OCI-LY7 (cell line): Measurements from ENCODE around the gene RBM38. TPM values are rescaled to one million over a fixed set of nuclear protein-coding genes. Genes with fewer than 3 reads are reported as not detected.

Experiments
- BruUV-seq: library from RNA; stranded (reverse); fragments of 400-500 nt; replicated peaks from 2 replicates; lab custom pipeline; 2021; lab: Mats Ljungman, UMichigan
- CTCF ChIA-PET: fragments of 300-600 bp; sonication (Branson Sonifier 250); formaldehyde crosslinking; loops from one replicate; lab custom pipeline; 2022; ENCODE audit warnings: antibody characterized with exemption; ENCODE audit not compliant: unreplicated experiment; lab: Charles Lee
- POLR2A ChIA-PET: fragments of 300-600 bp; sonication (Branson Sonifier 250); formaldehyde crosslinking; loops from one replicate; lab custom pipeline; 2022; ENCODE audit warnings: antibody characterized with exemption; lab: Charles Lee
- DNase-seq: peaks from one replicate; pipeline ENCODE4 v3.0.0-alpha.2; 2015; ENCODE audit warnings: low spot score
- H2AFZ ChIP-seq: fragments of 200-600 bp; sonication (generic), shearing (Covaris generic); 2 replicates; pipeline ENCODE4 v1.6.1; 2014; ENCODE audit warnings: mild to moderate bottlenecking, antibody characterized with exemption, low read length, moderate library complexity
- H3K27ac ChIP-seq: fragments of 200-600 bp; sonication (generic); 2 replicates; pipeline ENCODE4 v1.5.1; 2014; ENCODE audit warnings: mixed run types, low read depth, mild to moderate bottlenecking, moderate library complexity, low read length, inconsistent platforms; ENCODE audit not compliant: poor library complexity, severe bottlenecking
- H3K36me3 ChIP-seq: fragments of 200-600 bp; sonication (generic); 2 replicates; pipeline ENCODE4 v1.6.1; 2014; ENCODE audit warnings: mild to moderate bottlenecking, antibody characterized with exemption, low read length, moderate library complexity, mixed read lengths; ENCODE audit not compliant: insufficient read depth
- H3K4me1 ChIP-seq: fragments of 200-600 bp; sonication (generic); 2 replicates; pipeline ENCODE4 v1.5.1; 2014; ENCODE audit warnings: mild to moderate bottlenecking, low read length; ENCODE audit not compliant: insufficient read depth, poor library complexity, severe bottlenecking
- H3K4me2 ChIP-seq: fragments of 200-600 bp; sonication (generic); 2 replicates; pipeline ENCODE4 v1.6.1; 2014; ENCODE audit warnings: mild to moderate bottlenecking, low read length
- H3K4me3 ChIP-seq: fragments of 200-600 bp; sonication (generic); 2 replicates; pipeline ENCODE4 v1.5.1; 2014; ENCODE audit warnings: mild to moderate bottlenecking, low read depth, low read length; ENCODE audit not compliant: poor library complexity, severe bottlenecking
- H3K79me2 ChIP-seq: fragments of 200-600 bp; sonication (generic); 2 replicates; pipeline ENCODE4 v1.6.1; 2016; ENCODE audit warnings: low read depth, mild to moderate bottlenecking, low read length, moderate library complexity, mixed read lengths; ENCODE audit not compliant: insufficient read depth
- H3K9me2 ChIP-seq: fragments of 200-600 bp; sonication (generic); 2 replicates; pipeline ENCODE4 v1.6.1; 2016; ENCODE audit warnings: mild to moderate bottlenecking, low read length, mixed read lengths; ENCODE audit not compliant: insufficient read depth
- H3K9me3 ChIP-seq: fragments of 200-600 bp; sonication (generic); 2 replicates; pipeline ENCODE4 v1.6.1; 2014; ENCODE audit warnings: mild to moderate bottlenecking, mixed run types, low read length, mixed read lengths
- H4K20me1 ChIP-seq: fragments of 200-600 bp; sonication (generic); 2 replicates; pipeline ENCODE4 v1.6.1; 2014; ENCODE audit warnings: mild to moderate bottlenecking, antibody characterized with exemption, low read length, moderate library complexity, mixed read lengths; ENCODE audit not compliant: insufficient read depth
- CTCF ChIP-seq: fragments of 200-600 bp; sonication (generic); conservative IDR thresholded peaks from 2 replicates; pipeline ENCODE4 v1.5.1; 2014; ENCODE audit warnings: mild to moderate bottlenecking, antibody characterized with exemption, low read length, moderate library complexity, mixed read lengths
- EZH2phosphoT487 ChIP-seq: fragments of 200-600 bp; sonication (generic); IDR thresholded peaks from 2 replicates; pipeline ENCODE4 v1.6.1; 2018; ENCODE audit warnings: low read depth, borderline replicate concordance, mild to moderate bottlenecking, mixed run types, antibody characterized with exemption, low read length, moderate library complexity, mixed read lengths
- intact Hi-C: fragments of 100-400 bp; cut with micrococcal nuclease; formaldehyde crosslinking; loops from one replicate; pipeline ENCODE4 v1.10.0; 2022; ENCODE audit not compliant: unreplicated experiment
- total RNA-seq, 2 experiments: library from RNA; depleted of rRNA in 1 of 2; stranded (reverse); fragments of >200 nt in 1 of 2; shearing (Covaris generic) in 1 of 2; gene quantifications; 2 replicates each; pipeline ENCODE4 v1.2.3, GENCODE V29; 2014 to 2022

Gene RBM38
- total RNA-seq, 2 experiments from 2014 or later = 119 to 174 TPM

GRCh38 chr20:57443349-57444265 lies 52.4 kb downstream of the RBM38 start:
- intact Hi-C loops = no loop called here
- ChIA-PET POLR2A (interaction anchor here (1.1 kb wide), 1 partner anchor 18 kb away, joined by 4 read pairs; no protein-coding TSS in a partner anchor), CTCF (interaction anchor here (0.6 kb wide), 1 partner anchor 11 kb away, joined by 3 read pairs; no protein-coding TSS in a partner anchor)
- H4K20me1 ChIP-seq = no peaks in the 10 kb centered on the region
- H3K79me2 ChIP-seq = no peaks in the 10 kb centered on the region
- H3K4me3 ChIP-seq = no peak overlapping the region
- no peaks in the 10 kb centered on the region for H3K9me2 ChIP-seq
- H3K4me1 ChIP-seq = peaks cover 16% of the 10 kb centered on the region
- no peaks in the 10 kb centered on the region for H3K36me3 ChIP-seq
- H3K27ac ChIP-seq = no peak overlapping the region
- DNase-seq = no peak
- H2AFZ ChIP-seq = no peak overlapping the region
- no TSS peak for BruUV-seq
- no peak overlapping the region for H3K4me2 ChIP-seq
- TF ChIP-seq CTCF (no peak), EZH2phosphoT487 (no peak)
- H3K9me3 ChIP-seq = peaks cover 6% of the 10 kb centered on the region

GRCh38 chr20:57444394-57445048 lies 53.3 kb downstream of the RBM38 start:
- peaks cover 6% of the 10 kb centered on the region for H3K9me3 ChIP-seq
- H3K4me3 ChIP-seq = no peak overlapping the region
- BruUV-seq = no TSS peak
- no peaks in the 10 kb centered on the region for H3K79me2 ChIP-seq
- peaks cover 25% of the 10 kb centered on the region for H3K4me1 ChIP-seq
- POLR2A ChIA-PET = interaction anchor here (1.1 to 2.3 kb wide), 2 partner anchors 19 to 30 kb away, joined by 4 to 6 read pairs; no protein-coding TSS in a partner anchor
- H3K36me3 ChIP-seq = no peaks in the 10 kb centered on the region
- no peaks in the 10 kb centered on the region for H4K20me1 ChIP-seq
- H3K4me2 ChIP-seq = no peak overlapping the region
- H2AFZ ChIP-seq = no peak overlapping the region
- CTCF ChIA-PET = interaction anchor here (1.3 kb wide), 1 partner anchor 9 kb away, joined by 4 read pairs; no protein-coding TSS in a partner anchor
- DNase-seq = no peak
- H3K9me2 ChIP-seq = no peaks in the 10 kb centered on the region
- H3K27ac ChIP-seq = no peak overlapping the region
- TF ChIP-seq EZH2phosphoT487 (no peak), CTCF (no peak)
- intact Hi-C loops = no loop called here
